Panc1 (cell line): ENCODE measurements around the gene C19orf25. TPM values are rescaled to one million over a fixed set of nuclear protein-coding genes. Genes with fewer than 3 reads are reported as not detected.

Experiments used
- ATAC-seq: fragments of 200-7000 bp; cut with Tn5 transposase; 2 replicates; pipeline ENCODE4 v1.9.1; 2020; ENCODE audit warnings: mild to moderate bottlenecking, moderate library complexity
- BruUV-seq: library from RNA; stranded (reverse); fragments of 400-500 nt; replicated peaks from 2 replicates; lab custom pipeline; 2021; lab: Mats Ljungman, UMichigan
- CTCF ChIA-PET: fragments of 300-600 bp; sonication (Branson Sonifier 250); formaldehyde crosslinking; loops from one replicate; lab custom pipeline; 2022; ENCODE audit warnings: antibody characterized with exemption; lab: Charles Lee
- POLR2A ChIA-PET: fragments of 300-600 bp; sonication (Branson Sonifier 250); formaldehyde crosslinking; loops from one replicate; lab custom pipeline; 2022; ENCODE audit warnings: antibody characterized with exemption; lab: Charles Lee
- DNase-seq: peaks from one replicate; pipeline ENCODE4 v3.0.0-alpha.2; 2010; ENCODE audit warnings: low read depth, low spot score
- H3K27ac ChIP-seq: 2 replicates; pipeline ENCODE4 v1.5.1; 2011; ENCODE audit warnings: mild to moderate bottlenecking, low read length, inconsistent platforms
- H3K27me3 ChIP-seq: fragments of 200-500 bp; sonication (Bioruptor generic); 2 replicates; pipeline ENCODE4 v1.6.0; 2014; ENCODE audit warnings: low read length, inconsistent platforms; ENCODE audit not compliant: control insufficient read depth, insufficient read depth
- H3K36me3 ChIP-seq: fragments of 200-500 bp; sonication (Bioruptor generic); 2 replicates; pipeline ENCODE4 v1.5.1; 2014; ENCODE audit warnings: inconsistent platforms, mild to moderate bottlenecking, low read length, moderate library complexity; ENCODE audit not compliant: control insufficient read depth, insufficient read depth
- H3K4me1 ChIP-seq: 2 replicates; pipeline ENCODE4 v1.5.1; 2011; ENCODE audit warnings: inconsistent platforms, mild to moderate bottlenecking, low read length, moderate library complexity; ENCODE audit not compliant: control insufficient read depth, insufficient read depth
- H3K4me3 ChIP-seq, 2 experiments: 2 replicates each; pipeline ENCODE4 v1.5.1; 2011 to 2012; ENCODE audit warnings: low read depth in 2 of 2, low read length in 2 of 2, mild to moderate bottlenecking in 2 of 2, inconsistent platforms in 1 of 2, moderate library complexity in 1 of 2
- H3K9me3 ChIP-seq: fragments of 200-500 bp; sonication (Bioruptor generic); 2 replicates; pipeline ENCODE4 v1.5.1; 2014; ENCODE audit warnings: low read depth, mild to moderate bottlenecking, inconsistent platforms, low read length, moderate library complexity; ENCODE audit not compliant: control insufficient read depth, insufficient read depth
- POLR2AphosphoS5 ChIP-seq: IDR thresholded peaks from 2 replicates; pipeline ENCODE4 v1.6.1; 2012; ENCODE audit warnings: mild to moderate bottlenecking, low read depth, low read length, moderate library complexity
- SIN3A ChIP-seq: IDR thresholded peaks from 2 replicates; pipeline ENCODE4 v1.6.1; 2012; ENCODE audit warnings: low read depth, mild to moderate bottlenecking, low read length, moderate library complexity, borderline replicate concordance; ENCODE audit not compliant: insufficient read depth
- TCF7L2 ChIP-seq: IDR thresholded peaks from 2 replicates; pipeline ENCODE4 v1.6.1; 2011; ENCODE audit warnings: mild to moderate bottlenecking, low read depth, low read length, inconsistent platforms
- in situ Hi-C: cut with HindIII; loops from 2 replicates; pipeline ENCODE4 v1.10.0; 2016; ENCODE audit warnings: low sequenced_read_pairs, low pct_unique_long_range_greater_than_20kb
- intact Hi-C: fragments of 100-400 bp; cut with micrococcal nuclease; formaldehyde crosslinking; loops from one replicate; pipeline ENCODE4 v1.10.0; 2022; ENCODE audit not compliant: unreplicated experiment
- total RNA-seq: library from RNA; stranded (reverse); gene quantifications from one replicate; pipeline ENCODE4 v1.2.1, GENCODE V29; 2021; ENCODE audit not compliant: unreplicated experiment
- TF ChIP-seq, protein P1 (sequence below), 2 experiments: IDR thresholded peaks; 2 replicates each; pipeline ENCODE4 v1.6.1; 2011 to 2012; ENCODE audit warnings: low read depth in 2 of 2, control low read depth in 1 of 2, low read length in 1 of 2, mild to moderate bottlenecking in 1 of 2, moderate library complexity in 1 of 2; ENCODE audit not compliant: insufficient read depth in 1 of 2
- TF ChIP-seq, protein P2 (sequence below): fragments of 450-650 bp; IDR thresholded peaks from 2 replicates; pipeline ENCODE4 v1.5.1; 2017; ENCODE audit warnings: mild to moderate bottlenecking

Gene C19orf25
- total RNA-seq, 1 experiment from 2014 or later: 34.7 TPM

DNA sequence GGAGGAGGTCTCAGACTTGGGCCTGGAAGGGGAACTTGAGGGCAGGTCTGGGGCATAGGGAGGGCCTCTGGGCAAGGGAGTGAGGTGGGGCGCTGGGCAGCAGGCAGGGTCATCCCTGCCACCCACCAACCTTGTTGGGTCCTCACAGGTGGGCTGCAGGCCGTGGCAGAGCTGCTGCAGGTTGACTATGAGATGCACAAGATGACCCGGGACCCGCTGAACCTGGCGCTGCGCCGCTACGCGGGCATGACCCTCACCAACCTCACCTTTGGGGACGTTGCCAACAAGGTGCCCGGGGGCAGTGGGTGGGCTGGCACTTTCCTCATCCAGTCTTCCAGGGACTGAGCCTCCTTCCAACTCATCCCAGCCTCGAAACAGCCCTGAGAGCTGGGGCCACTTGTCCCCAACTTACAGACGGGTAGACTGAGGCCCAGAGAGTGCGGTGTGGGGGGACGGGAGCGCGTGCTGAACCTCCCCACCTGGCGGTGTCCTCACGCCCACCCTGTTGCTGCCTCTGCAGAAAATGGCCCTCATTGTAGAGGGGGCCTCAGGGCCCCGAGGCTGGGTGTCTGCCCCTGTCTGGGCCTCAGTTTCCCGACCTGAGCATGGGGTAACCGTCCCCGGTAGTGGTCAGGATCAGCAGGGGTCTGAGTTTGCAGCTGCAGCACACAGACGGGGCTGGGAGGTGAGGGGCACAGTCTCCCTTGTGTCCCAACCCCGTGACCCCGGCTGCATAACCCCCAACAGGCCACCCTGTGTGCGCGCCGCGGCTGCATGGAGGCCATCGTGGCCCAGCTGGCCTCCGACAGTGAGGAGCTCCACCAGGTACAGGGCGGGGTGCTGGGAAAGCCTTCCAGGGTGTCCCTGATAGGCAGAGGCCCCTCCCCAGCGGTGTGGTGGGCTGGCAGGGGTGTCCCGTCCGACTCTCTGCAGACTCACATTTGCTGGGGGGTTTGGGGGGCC lies 18.7 kb downstream of the C19orf25 start:
- Histone ChIP-seq H3K4me3 (no peak overlapping the region), H3K4me1 (no peaks in the 10 kb centered on the region), H3K27me3 (no peaks in the 10 kb centered on the region), H3K27ac (no peak overlapping the region), H3K9me3 (no peaks in the 10 kb centered on the region), H3K36me3 (no peaks in the 10 kb centered on the region)
- in situ Hi-C loops (no loop called here), intact Hi-C loops (no loop called here)
- no peak for TF ChIP-seq TCF7L2
- TF ChIP-seq, protein P1, sequence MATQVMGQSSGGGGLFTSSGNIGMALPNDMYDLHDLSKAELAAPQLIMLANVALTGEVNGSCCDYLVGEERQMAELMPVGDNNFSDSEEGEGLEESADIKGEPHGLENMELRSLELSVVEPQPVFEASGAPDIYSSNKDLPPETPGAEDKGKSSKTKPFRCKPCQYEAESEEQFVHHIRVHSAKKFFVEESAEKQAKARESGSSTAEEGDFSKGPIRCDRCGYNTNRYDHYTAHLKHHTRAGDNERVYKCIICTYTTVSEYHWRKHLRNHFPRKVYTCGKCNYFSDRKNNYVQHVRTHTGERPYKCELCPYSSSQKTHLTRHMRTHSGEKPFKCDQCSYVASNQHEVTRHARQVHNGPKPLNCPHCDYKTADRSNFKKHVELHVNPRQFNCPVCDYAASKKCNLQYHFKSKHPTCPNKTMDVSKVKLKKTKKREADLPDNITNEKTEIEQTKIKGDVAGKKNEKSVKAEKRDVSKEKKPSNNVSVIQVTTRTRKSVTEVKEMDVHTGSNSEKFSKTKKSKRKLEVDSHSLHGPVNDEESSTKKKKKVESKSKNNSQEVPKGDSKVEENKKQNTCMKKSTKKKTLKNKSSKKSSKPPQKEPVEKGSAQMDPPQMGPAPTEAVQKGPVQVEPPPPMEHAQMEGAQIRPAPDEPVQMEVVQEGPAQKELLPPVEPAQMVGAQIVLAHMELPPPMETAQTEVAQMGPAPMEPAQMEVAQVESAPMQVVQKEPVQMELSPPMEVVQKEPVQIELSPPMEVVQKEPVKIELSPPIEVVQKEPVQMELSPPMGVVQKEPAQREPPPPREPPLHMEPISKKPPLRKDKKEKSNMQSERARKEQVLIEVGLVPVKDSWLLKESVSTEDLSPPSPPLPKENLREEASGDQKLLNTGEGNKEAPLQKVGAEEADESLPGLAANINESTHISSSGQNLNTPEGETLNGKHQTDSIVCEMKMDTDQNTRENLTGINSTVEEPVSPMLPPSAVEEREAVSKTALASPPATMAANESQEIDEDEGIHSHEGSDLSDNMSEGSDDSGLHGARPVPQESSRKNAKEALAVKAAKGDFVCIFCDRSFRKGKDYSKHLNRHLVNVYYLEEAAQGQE (IDR thresholded peaks at IDR 0.05; ENCODE audit: insufficient read depth in 1 of 2, low read depth in 2 of 2, low read length in 1 of 2): no peak
- no peak for TF ChIP-seq POLR2AphosphoS5
- no peak for TF ChIP-seq SIN3A
- TF ChIP-seq, protein P2, sequence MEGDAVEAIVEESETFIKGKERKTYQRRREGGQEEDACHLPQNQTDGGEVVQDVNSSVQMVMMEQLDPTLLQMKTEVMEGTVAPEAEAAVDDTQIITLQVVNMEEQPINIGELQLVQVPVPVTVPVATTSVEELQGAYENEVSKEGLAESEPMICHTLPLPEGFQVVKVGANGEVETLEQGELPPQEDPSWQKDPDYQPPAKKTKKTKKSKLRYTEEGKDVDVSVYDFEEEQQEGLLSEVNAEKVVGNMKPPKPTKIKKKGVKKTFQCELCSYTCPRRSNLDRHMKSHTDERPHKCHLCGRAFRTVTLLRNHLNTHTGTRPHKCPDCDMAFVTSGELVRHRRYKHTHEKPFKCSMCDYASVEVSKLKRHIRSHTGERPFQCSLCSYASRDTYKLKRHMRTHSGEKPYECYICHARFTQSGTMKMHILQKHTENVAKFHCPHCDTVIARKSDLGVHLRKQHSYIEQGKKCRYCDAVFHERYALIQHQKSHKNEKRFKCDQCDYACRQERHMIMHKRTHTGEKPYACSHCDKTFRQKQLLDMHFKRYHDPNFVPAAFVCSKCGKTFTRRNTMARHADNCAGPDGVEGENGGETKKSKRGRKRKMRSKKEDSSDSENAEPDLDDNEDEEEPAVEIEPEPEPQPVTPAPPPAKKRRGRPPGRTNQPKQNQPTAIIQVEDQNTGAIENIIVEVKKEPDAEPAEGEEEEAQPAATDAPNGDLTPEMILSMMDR: no peak
- ChIA-PET CTCF (no interaction called here), POLR2A (no interaction called here)
- BruUV-seq: no TSS peak
- no peak for DNase-seq
- ATAC-seq: no peak

DNA sequence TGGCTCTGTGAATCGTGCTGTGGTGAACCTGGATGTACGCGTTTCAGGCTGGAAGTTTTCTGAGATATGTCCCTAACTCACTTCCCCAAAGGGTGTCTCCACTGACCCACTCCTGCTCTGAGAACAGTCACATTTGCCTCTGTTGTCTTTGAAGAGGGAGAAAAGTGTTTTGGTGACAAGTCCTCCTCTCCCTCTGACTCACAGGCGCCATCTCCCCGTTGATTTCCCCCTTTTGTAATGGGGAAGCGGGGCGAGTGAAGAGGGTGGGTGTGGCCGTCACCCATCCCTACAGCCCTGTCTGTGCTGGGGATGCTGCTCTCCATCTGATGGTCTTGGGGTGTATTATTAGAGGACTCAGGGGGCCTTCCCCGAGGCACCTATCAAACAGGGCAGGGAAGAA lies 19.5 kb downstream of the C19orf25 start:
- in situ Hi-C loops: no loop called here

More for the DNA sequence above, 19.5 kb downstream of the C19orf25 start:
- TSS peak; percentile 65 for BruUV-seq
- no peaks in the 10 kb centered on the region; the same call in 1 of the 2 replicates for H3K4me1 ChIP-seq
- H3K36me3 ChIP-seq: no peaks in the 10 kb centered on the region
- TF ChIP-seq SIN3A (no peak), POLR2AphosphoS5 (no peak), TCF7L2 (no peak)
- TF ChIP-seq, protein P1 (IDR thresholded peaks at IDR 0.05; ENCODE audit: insufficient read depth in 1 of 2, low read depth in 2 of 2, low read length in 1 of 2): no peak
- TF ChIP-seq, protein P2: no peak
- no peaks in the 10 kb centered on the region for H3K9me3 ChIP-seq
- no peaks in the 10 kb centered on the region for H3K27me3 ChIP-seq
- DNase-seq (no peak), ATAC-seq (no peak)
- no peak overlapping the region for H3K4me3 ChIP-seq
- H3K27ac ChIP-seq: no peak overlapping the region
- intact Hi-C loops: no loop called here
- ChIA-PET POLR2A (no interaction called here), CTCF (interaction anchor here (0.6 kb wide), 1 partner anchor 297 kb away, joined by 3 read pairs; no protein-coding TSS in a partner anchor)
